Measurements from ENCODE around the gene CACNB4. TPM values are rescaled to one million over a fixed set of nuclear protein-coding genes. Genes with fewer than 3 reads are reported as not detected.

Gene CACNB4
- total RNA-seq, 2 donors from 2014 or later = 5.6 to 13.8 TPM

GRCh38 chr2:151783133-151783520, 315.7 kb downstream of the CACNB4 start:
- DNase-seq (ENCODE audit: low spot score) (no peak), ATAC-seq (ENCODE audit: insufficient number of reproducible peaks, low FRiP score, low read depth) (no peak)
- no peaks in the 10 kb centered on the region for H3K4me1 ChIP-seq (ENCODE audit: control insufficient read depth in 1 of 2, low read depth in 2 of 2)
- H3K36me3 ChIP-seq = peaks cover 15% of the 10 kb centered on the region
- H3K27ac ChIP-seq = no peak overlapping the region
- no peaks in the 10 kb centered on the region for H3K9me3 ChIP-seq
- no peaks in the 10 kb centered on the region for H3K27me3 ChIP-seq (replicated peaks; ENCODE audit: insufficient read depth)
- no peak overlapping the region for H3K4me3 ChIP-seq
- no peak for TF ChIP-seq CTCF (IDR thresholded peaks at IDR 0.05)

Other genes starting within 250 kb of the CACNB4 start
- gene STAM2, start 76.7 kb upstream of the CACNB4 start, total RNA-seq = 10 to 100 TPM; 41.1 to 54.6 TPM
- 10 to 100 TPM; 30.6 to 87.0 TPM for gene FMNL2, start 236.1 kb upstream of the CACNB4 start, total RNA-seq